ENCODE results near the gene ANKRD52.
"Not testable (repeated sequence)": the region's sequence is repeated elsewhere in the genome, so short reads cannot be mapped to it uniquely, and the experiment has no call there.

ANKRD52 gene

GRCh38 chr12:56258068-56258819 is at the start of gene ANKRD52:
ANKRD52 (minus strand) TSS chr12:56258384; CDS start chr12:56258269, 115 bp downstream.
- DNase-seq (ENCODE audit: low read depth), result peak; percentile 62

- DNase-seq (ENCODE audit: low read depth), result no peak
These were observed 49.2 kb upstream of the ANKRD52 start for GRCh38 chr12:56307221-56307965.

- peak; percentile 40 for DNase-seq (ENCODE audit: low read depth)
These were observed 46.8 kb upstream of the ANKRD52 start for GRCh38 chr12:56304872-56305590.

- no peak for DNase-seq (ENCODE audit: low read depth)
These were observed 46.1 kb upstream of the ANKRD52 start for GRCh38 chr12:56304276-56304675.

- DNase-seq (ENCODE audit: low read depth), result no peak
These were observed 42.7 kb upstream of the ANKRD52 start for GRCh38 chr12:56300644-56301464.

GRCh38 chr12:56299853-56300643 is 41.9 kb upstream of the ANKRD52 start, which contains the start of gene CS:
CS (minus strand) TSS chr12:56300330; CDS start chr12:56300201, 129 bp downstream.
- peak; percentile 95 for DNase-seq (ENCODE audit: low read depth)

GRCh38 chr12:56299308-56299852 is 41.2 kb upstream of the ANKRD52 start:
- no peak for DNase-seq (ENCODE audit: low read depth)

- DNase-seq (ENCODE audit: low read depth), result no peak
These were observed 40.6 kb upstream of the ANKRD52 start for GRCh38 chr12:56298828-56299227.

GRCh38 chr12:56297400-56297799 is 39.2 kb upstream of the ANKRD52 start:
- no peak for DNase-seq (ENCODE audit: low read depth)

GRCh38 chr12:56296295-56296694 is 38.1 kb upstream of the ANKRD52 start:
- no peak for DNase-seq (ENCODE audit: low read depth)

- no peak for DNase-seq (ENCODE audit: low read depth)
These were observed 35.6 kb upstream of the ANKRD52 start for GRCh38 chr12:56293795-56294194.

- no peak for DNase-seq (ENCODE audit: low read depth)
These were observed 30.7 kb upstream of the ANKRD52 start for GRCh38 chr12:56288705-56289387.

- peak; percentile 33 for DNase-seq (ENCODE audit: low read depth)
These were observed 28.1 kb upstream of the ANKRD52 start for GRCh38 chr12:56286044-56286830.

GRCh38 chr12:56284263-56284662 is 26.1 kb upstream of the ANKRD52 start:
- not testable (repeated sequence) for DNase-seq (ENCODE audit: low read depth)

GRCh38 chr12:56282579-56282978 is 24.4 kb upstream of the ANKRD52 start:
- DNase-seq (ENCODE audit: low read depth), result no peak

GRCh38 chr12:56282030-56282429 is 23.8 kb upstream of the ANKRD52 start:
- no peak for DNase-seq (ENCODE audit: low read depth)

GRCh38 chr12:56280849-56281248 is 22.7 kb upstream of the ANKRD52 start:
- no peak for DNase-seq (ENCODE audit: low read depth)

GRCh38 chr12:56278905-56279304 is 20.7 kb upstream of the ANKRD52 start:
- no peak for DNase-seq (ENCODE audit: low read depth)

GRCh38 chr12:56274299-56274698 is 16.1 kb upstream of the ANKRD52 start:
- no peak for DNase-seq (ENCODE audit: low read depth)
